Upper lobe of left lung (tissue), 6 donors: Measurements from ENCODE around the gene TMEM269. TPM values are rescaled to one million over a fixed set of nuclear protein-coding genes. Genes with fewer than 3 reads are reported as not detected.
"Not testable (repeated sequence)": the region's sequence is repeated elsewhere in the genome, so short reads cannot be mapped to it uniquely, and the experiment has no call there.

ENCODE experiments used
- ATAC-seq, 2 donors: fragments of 200-7000 bp; cut with Tn5 transposase; one replicate each; pipeline ENCODE4 v1.9.1; 2022; ENCODE audit warnings: mild to moderate bottlenecking in 2 of 2, moderate library complexity in 2 of 2; ENCODE audit not compliant: low FRiP score in 2 of 2
- DNase-seq, 2 donors: peaks; one replicate each; pipeline ENCODE4 v3.0.0-alpha.2; 2019 to 2020
- H3K27ac ChIP-seq, 4 donors: fragments of 200-600 bp; sonication (generic); one replicate each; pipeline ENCODE4 v1.5.1; 2016 to 2019
- H3K27me3 ChIP-seq, 4 donors: fragments of 200-600 bp; sonication (generic); one replicate each; pipeline ENCODE4 v1.5.1; 2017 to 2019
- H3K36me3 ChIP-seq, 4 donors: fragments of 200-600 bp; sonication (generic); one replicate each; pipeline ENCODE4 v1.5.1; 2016 to 2019
- H3K4me1 ChIP-seq, 4 donors: fragments of 200-600 bp; sonication (generic); one replicate each; pipeline ENCODE4 v1.5.1; 2018 to 2019
- H3K4me3 ChIP-seq, 4 donors: fragments of 200-600 bp; sonication (generic); one replicate each; pipeline ENCODE4 v1.5.1; 2017 to 2019; ENCODE audit warnings: mild to moderate bottlenecking in 2 of 4, moderate library complexity in 1 of 4
- H3K9me3 ChIP-seq, 4 donors: fragments of 200-600 bp; sonication (generic); one replicate each; pipeline ENCODE4 v1.5.1; 2018 to 2019
- EP300 ChIP-seq, 4 donors: sonication (generic); formaldehyde crosslinking; IDR thresholded peaks; one replicate each; pipeline ENCODE4 v1.5.1; 2017; ENCODE audit warnings: antibody characterized with exemption in 4 of 4, control low read depth in 2 of 4
- POLR2A ChIP-seq, 4 donors: fragments of 450-650 bp; IDR thresholded peaks; one replicate each; pipeline ENCODE4 v1.5.1; 2016 to 2017; ENCODE audit warnings: antibody characterized with exemption in 4 of 4, mild to moderate bottlenecking in 2 of 4
- POLR2AphosphoS5 ChIP-seq, 2 donors: sonication (generic); formaldehyde crosslinking; IDR thresholded peaks; one replicate each; pipeline ENCODE4 v1.5.1; 2017; ENCODE audit warnings: antibody characterized with exemption in 2 of 2
- WGBS, 2 donors: methylation state at CpG; one replicate each; pipeline ENCODE4 v1.1.5; 2017 to 2018; 5-methylcytosine and 5-hydroxymethylcytosine counted together
- total RNA-seq, 6 donors: library from RNA; depleted of rRNA in 4 of 6; stranded (reverse); fragments of >200 nt in 4 of 6; gene quantifications; one replicate each; pipeline versions ENCODE4 v1.1.0 to v1.2.1, GENCODE V29; 2016 to 2021
- TF ChIP-seq, protein P1 (sequence below), 6 experiments: fragments of 450-650 bp in 4 of 6; fragments of 200-600 bp in 2 of 6; sonication (generic) in 2 of 6; IDR thresholded peaks; one replicate each; pipeline ENCODE4 v1.5.1; 2016 to 2019; ENCODE audit warnings: antibody characterized with exemption in 6 of 6
- donor health status: DM: no; HTN: no; CAD: no; lungs with moderate emphysema.
- donor health status: DM: no; HTN: yes; CAD: no; lungs with severe emphysema.

Gene TMEM269
- total RNA-seq, 6 donors from 2014 or later = 0.07 to 2.1 (median 0.14) TPM; not detected in 2

DNA sequence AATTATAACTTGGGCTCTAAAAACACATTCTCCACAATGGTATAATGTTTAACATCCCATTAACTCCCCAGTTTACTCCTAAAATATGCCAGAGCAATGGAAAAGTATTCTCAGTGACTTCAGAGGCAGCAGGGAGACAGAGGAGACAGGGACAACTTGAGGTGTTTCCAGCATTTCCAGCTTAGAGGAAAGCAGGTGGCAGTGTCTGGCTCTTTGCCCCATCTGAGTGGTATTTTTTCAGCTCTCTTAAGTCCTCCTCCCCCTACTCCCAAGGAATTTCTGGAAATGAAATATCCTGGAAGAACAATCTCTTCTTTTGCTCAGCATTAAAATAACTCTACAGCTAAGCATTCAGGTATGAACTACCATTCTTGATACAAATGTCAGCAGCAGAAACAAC, 21.4 kb downstream of the TMEM269 start:
- Histone ChIP-seq H3K9me3 (no peaks in the 10 kb centered on the region), H3K36me3 (peaks cover 0 to 16% (median 2%) of the 10 kb centered on the region in 4 donors), H3K27ac (no peak overlapping the region), H3K4me3 (no peak overlapping the region), H3K27me3 (no peaks in the 10 kb centered on the region), H3K4me1 (no peaks in the 10 kb centered on the region)
- DNase-seq = no peak
- ATAC-seq = no peak
- TF ChIP-seq, protein P1, sequence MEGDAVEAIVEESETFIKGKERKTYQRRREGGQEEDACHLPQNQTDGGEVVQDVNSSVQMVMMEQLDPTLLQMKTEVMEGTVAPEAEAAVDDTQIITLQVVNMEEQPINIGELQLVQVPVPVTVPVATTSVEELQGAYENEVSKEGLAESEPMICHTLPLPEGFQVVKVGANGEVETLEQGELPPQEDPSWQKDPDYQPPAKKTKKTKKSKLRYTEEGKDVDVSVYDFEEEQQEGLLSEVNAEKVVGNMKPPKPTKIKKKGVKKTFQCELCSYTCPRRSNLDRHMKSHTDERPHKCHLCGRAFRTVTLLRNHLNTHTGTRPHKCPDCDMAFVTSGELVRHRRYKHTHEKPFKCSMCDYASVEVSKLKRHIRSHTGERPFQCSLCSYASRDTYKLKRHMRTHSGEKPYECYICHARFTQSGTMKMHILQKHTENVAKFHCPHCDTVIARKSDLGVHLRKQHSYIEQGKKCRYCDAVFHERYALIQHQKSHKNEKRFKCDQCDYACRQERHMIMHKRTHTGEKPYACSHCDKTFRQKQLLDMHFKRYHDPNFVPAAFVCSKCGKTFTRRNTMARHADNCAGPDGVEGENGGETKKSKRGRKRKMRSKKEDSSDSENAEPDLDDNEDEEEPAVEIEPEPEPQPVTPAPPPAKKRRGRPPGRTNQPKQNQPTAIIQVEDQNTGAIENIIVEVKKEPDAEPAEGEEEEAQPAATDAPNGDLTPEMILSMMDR (IDR thresholded peaks at IDR 0.05) = no peak
- TF ChIP-seq POLR2A (IDR thresholded peaks at IDR 0.05) (no peak), EP300 (IDR thresholded peaks at IDR 0.05) (no peak), POLR2AphosphoS5 (IDR thresholded peaks at IDR 0.05) (no peak)

GRCh38 chr1:42806593-42806992, 21.8 kb downstream of the TMEM269 start:
- TF ChIP-seq POLR2AphosphoS5 (IDR thresholded peaks at IDR 0.05) (no peak), POLR2A (IDR thresholded peaks at IDR 0.05) (no peak), EP300 (IDR thresholded peaks at IDR 0.05) (no peak)
- TF ChIP-seq, protein P1 (IDR thresholded peaks at IDR 0.05) = no peak
- Histone ChIP-seq H3K27me3 (no peaks in the 10 kb centered on the region), H3K36me3 (peaks cover 0 to 18% (median 2%) of the 10 kb centered on the region in 4 donors), H3K4me1 (no peaks in the 10 kb centered on the region), H3K9me3 (no peaks in the 10 kb centered on the region), H3K4me3 (no peak overlapping the region), H3K27ac (no peak overlapping the region)
- DNase-seq = no peak
- no peak for ATAC-seq
- WGBS, 2 donors = 94 to 97% methylated on average over 5 of the region's 5 CpGs

DNA sequence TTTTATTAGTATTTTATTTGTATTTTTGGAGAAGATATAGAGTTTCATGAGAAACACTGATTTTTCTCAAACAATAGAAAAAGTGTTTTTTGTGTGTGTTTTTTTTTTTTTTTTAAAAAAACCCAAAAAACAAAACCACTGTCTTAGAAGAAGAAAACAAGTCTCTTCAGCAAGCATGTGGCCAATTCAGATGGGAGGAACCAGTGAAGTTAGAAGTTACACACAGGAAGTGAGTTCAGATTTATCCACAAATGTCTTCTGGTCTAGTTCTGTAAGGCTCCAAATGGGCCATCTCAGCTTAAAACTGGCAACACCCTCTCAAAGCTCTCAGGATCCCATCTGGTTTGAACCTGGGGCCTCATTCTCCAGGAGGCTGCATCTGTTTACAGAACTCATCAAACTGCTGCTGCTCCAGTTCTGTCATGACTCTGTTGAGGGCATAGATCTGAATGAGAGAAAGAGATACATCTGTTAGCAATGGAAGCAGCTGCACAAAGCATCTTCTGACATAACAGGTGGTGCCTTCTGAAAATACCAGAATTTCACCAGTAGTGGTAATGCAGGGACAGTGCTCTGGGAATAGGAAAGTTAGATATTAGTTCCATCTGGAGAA, 22.4 kb downstream of the TMEM269 start:
- no peak for TF ChIP-seq EP300 (IDR thresholded peaks at IDR 0.05)
- TF ChIP-seq, protein P1 (IDR thresholded peaks at IDR 0.05) = no peak
- no peak for TF ChIP-seq POLR2AphosphoS5 (IDR thresholded peaks at IDR 0.05)
- TF ChIP-seq POLR2A (IDR thresholded peaks at IDR 0.05) = no peak
- Histone ChIP-seq H3K27ac (no peak overlapping the region), H3K27me3 (no peaks in the 10 kb centered on the region), H3K36me3 (peaks cover 0 to 18% (median 2%) of the 10 kb centered on the region in 4 donors), H3K4me3 (no peak overlapping the region), H3K9me3 (no peaks in the 10 kb centered on the region), H3K4me1 (no peaks in the 10 kb centered on the region)
- DNase-seq = no peak
- ATAC-seq = no peak

- not testable (repeated sequence) for H3K27ac ChIP-seq, DNase-seq, H3K4me3 ChIP-seq, ATAC-seq, H3K27me3 ChIP-seq, H3K36me3 ChIP-seq, H3K9me3 ChIP-seq
- WGBS, 2 donors = 90 to 100% methylated on average over 3 of the region's 3 CpGs
- peaks cover 17 to 26% (median 20%) of the 10 kb centered on the region in 4 donors for H3K4me1 ChIP-seq
These were observed 30.0 kb downstream of the TMEM269 start for GRCh38 chr1:42814815-42815214.

GRCh38 chr1:42815941-42816584, 31.3 kb downstream of the TMEM269 start:
- no peak for DNase-seq
- Histone ChIP-seq H3K4me3 (peak overlapping the region in 3 of 4 donors; percentile 63 to 75 (median 68)), H3K27ac (peak overlapping the region; percentile 97 to 98 (median 98)), H3K9me3 (no peaks in the 10 kb centered on the region), H3K4me1 (peaks cover 17 to 26% (median 20%) of the 10 kb centered on the region in 4 donors), H3K27me3 (no peaks in the 10 kb centered on the region), H3K36me3 (peaks cover 0 to 3% (median 0%) of the 10 kb centered on the region in 4 donors)
- WGBS, 2 donors = 28 to 30% methylated on average over 7 of the region's 7 CpGs
- TF ChIP-seq EP300 (IDR thresholded peaks at IDR 0.05) (no peak), POLR2A (IDR thresholded peaks at IDR 0.05) (no peak), POLR2AphosphoS5 (IDR thresholded peaks at IDR 0.05) (no peak)
- TF ChIP-seq, protein P1 (IDR thresholded peaks at IDR 0.05) = no peak
- peak in 1 of 2 donors; percentile 9 for ATAC-seq
